CD4-positive, alpha-beta T cell (primary cell): Measurements from ENCODE around the gene PRPF8. TPM values are rescaled to one million over a fixed set of nuclear protein-coding genes. Genes with fewer than 3 reads are reported as not detected.

Experiments used
- ATAC-seq: fragments of 200-7000 bp; cut with Tn5 transposase; one replicate; pipeline ENCODE4 v1.10.0; 2022; ENCODE audit warnings: mild to moderate bottlenecking; ENCODE audit not compliant: poor library complexity
- CTCF ChIA-PET: fragments of 350-600 bp; sonication (Branson Sonifier 250); formaldehyde crosslinking; loops from one replicate; lab custom pipeline; 2021; ENCODE audit warnings: antibody characterized with exemption, inconsistent platforms; lab: Charles Lee
- POLR2A ChIA-PET: fragments of 350-600 bp; sonication (Branson Sonifier 250); formaldehyde crosslinking; loops from one replicate; lab custom pipeline; 2021; ENCODE audit warnings: antibody characterized with exemption, inconsistent platforms; lab: Charles Lee
- DNase-seq, 14 experiments: peaks; one replicate each; pipeline ENCODE4 v3.0.0-alpha.2; 2013 to 2020; ENCODE audit warnings: mixed read lengths in 2 of 14
- H3K27ac ChIP-seq, 2 donors: one replicate each; pipeline versions ENCODE4 v1.5.1 to v1.7.0; 2013; ENCODE audit warnings: low read length in 2 of 2, low read depth in 1 of 2, mild to moderate bottlenecking in 1 of 2
- H3K27me3 ChIP-seq, 2 experiments: 1 replicate in 1 of 2; 2 replicates in 1 of 2; pipeline versions ENCODE4 v1.6.1 to v1.7.0; 2013; ENCODE audit warnings: low read length in 2 of 2, control low read depth in 1 of 2, mild to moderate bottlenecking in 1 of 2, moderate library complexity in 1 of 2; ENCODE audit not compliant: insufficient read depth in 2 of 2, control insufficient read depth in 1 of 2
- H3K36me3 ChIP-seq: one replicate; pipeline ENCODE4 v1.6.1; 2013; ENCODE audit warnings: low read length, control low read depth; ENCODE audit not compliant: insufficient read depth
- H3K4me1 ChIP-seq: one replicate; pipeline ENCODE4 v1.6.1; 2013; ENCODE audit warnings: low read length, control low read depth; ENCODE audit not compliant: insufficient read depth
- H3K4me3 ChIP-seq: one replicate; pipeline ENCODE4 v1.5.1; 2013; ENCODE audit warnings: mild to moderate bottlenecking, low read length, moderate library complexity
- H3K9me3 ChIP-seq, 2 experiments: 1 replicate in 1 of 2; 2 replicates in 1 of 2; pipeline versions ENCODE4 v1.6.1 to v1.7.0; 2013; ENCODE audit warnings: low read length in 2 of 2, mild to moderate bottlenecking in 2 of 2, control low read depth in 1 of 2, moderate library complexity in 1 of 2; ENCODE audit not compliant: control insufficient read depth in 1 of 2, insufficient read depth in 1 of 2
- H3K27ac Mint-ChIP-seq: one replicate; pipeline ENCODE4 v1.8.0; 2020; ENCODE audit warnings: mixed read lengths
- H3K27me3 Mint-ChIP-seq: one replicate; pipeline ENCODE4 v1.8.0; 2021; ENCODE audit warnings: mixed read lengths
- H3K36me3 Mint-ChIP-seq: one replicate; pipeline ENCODE4 v1.8.0; 2021; ENCODE audit warnings: low read depth, mixed read lengths
- H3K4me1 Mint-ChIP-seq: one replicate; pipeline ENCODE4 v1.8.0; 2021; ENCODE audit warnings: low read depth, mixed read lengths
- H3K4me3 Mint-ChIP-seq: one replicate; pipeline ENCODE4 v1.8.0; 2020; ENCODE audit warnings: mild to moderate bottlenecking, mixed read lengths
- H3K9me3 Mint-ChIP-seq: one replicate; pipeline ENCODE4 v1.8.0; 2020; ENCODE audit warnings: mixed read lengths
- CTCF ChIP-seq: fragments of 200-600 bp; IDR thresholded peaks from one replicate; pipeline ENCODE4 v1.8.0; 2022; ENCODE audit warnings: antibody characterized with exemption, mild to moderate bottlenecking
- intact Hi-C, 2 experiments: fragments of 100-400 bp; cut with DNase I in 1 of 2; cut with micrococcal nuclease in 1 of 2; formaldehyde crosslinking; loops; one replicate each; pipeline versions ENCODE4 v1.15.1 to v1.9.0; 2023 to 2025; cut with DNase I, micrococcal nuclease
- total RNA-seq, 174 experiments: library from RNA in 2 of 174; stranded (reverse) in 2 of 174; gene quantifications; one replicate each; pipeline ENCODE4 v1.2.3 and lab custom pipeline; 2021 to 2026

Gene PRPF8
- total RNA-seq, 2 experiments from 2014 or later: 550 to 572 TPM

- intact Hi-C loops: no loop called here
- H3K9me3 ChIP-seq: no peaks in the 10 kb centered on the region
- POLR2A ChIA-PET: no interaction called here
- no peaks in the 10 kb centered on the region for H3K36me3 ChIP-seq
- no peak for TF ChIP-seq CTCF
- H3K4me1 ChIP-seq: peaks cover 9% of the 10 kb centered on the region
- Mint-ChIP-seq H3K4me1 (no peaks in the 10 kb centered on the region), H3K9me3 (no peaks in the 10 kb centered on the region), H3K36me3 (no peaks in the 10 kb centered on the region), H3K27ac (no peak overlapping the region), H3K4me3 (no peak overlapping the region), H3K27me3 (no peaks in the 10 kb centered on the region)
- no peak for DNase-seq
- H3K4me3 ChIP-seq: no peak overlapping the region
- no peak overlapping the region for H3K27ac ChIP-seq
- no peak for ATAC-seq
- CTCF ChIA-PET: no interaction called here
- H3K27me3 ChIP-seq: peaks cover 0 to 4% of the 10 kb centered on the region in 2 experiments
Observed at GRCh38 chr17:1607971-1608320, 76.7 kb downstream of the PRPF8 start.

- H3K36me3 ChIP-seq: no peaks in the 10 kb centered on the region
- intact Hi-C loops: no loop called here
- Mint-ChIP-seq H3K4me1 (no peaks in the 10 kb centered on the region), H3K27ac (no peak overlapping the region), H3K4me3 (no peak overlapping the region), H3K36me3 (no peaks in the 10 kb centered on the region), H3K9me3 (no peaks in the 10 kb centered on the region), H3K27me3 (no peaks in the 10 kb centered on the region)
- H3K27ac ChIP-seq: peak overlapping the region in 1 of 2 donors; percentile 22
- no peak for TF ChIP-seq CTCF
- H3K4me3 ChIP-seq: no peak overlapping the region
- H3K27me3 ChIP-seq: peaks cover 0 to 4% of the 10 kb centered on the region in 2 experiments
- ATAC-seq: no peak
- H3K4me1 ChIP-seq: peaks cover 9% of the 10 kb centered on the region
- H3K9me3 ChIP-seq: peaks cover 0 to 9% of the 10 kb centered on the region in 2 experiments
- POLR2A ChIA-PET: no interaction called here
- CTCF ChIA-PET: no interaction called here
- no peak for DNase-seq
Observed at GRCh38 chr17:1606352-1606985, 78.2 kb downstream of the PRPF8 start.

GRCh38 chr17:1605681-1606351 lies 78.9 kb downstream of the PRPF8 start:
- TF ChIP-seq CTCF: no peak
- intact Hi-C loops: no loop called here
- peaks cover 9% of the 10 kb centered on the region for H3K4me1 ChIP-seq

More at GRCh38 chr17:1605681-1606351, 78.9 kb downstream of the PRPF8 start:
- POLR2A ChIA-PET: no interaction called here
- Histone ChIP-seq H3K9me3 (peaks cover 0 to 13% of the 10 kb centered on the region in 2 experiments), H3K36me3 (no peaks in the 10 kb centered on the region), H3K27ac (no peak overlapping the region), H3K4me3 (no peak overlapping the region), H3K27me3 (peaks cover 0 to 4% of the 10 kb centered on the region in 2 experiments)
- H3K9me3 Mint-ChIP-seq: no peaks in the 10 kb centered on the region
- H3K27ac Mint-ChIP-seq: no peak overlapping the region
- no peaks in the 10 kb centered on the region for H3K36me3 Mint-ChIP-seq
- DNase-seq: no peak
- CTCF ChIA-PET: no interaction called here
- no peak for ATAC-seq
- no peak overlapping the region for H3K4me3 Mint-ChIP-seq
- no peaks in the 10 kb centered on the region for H3K27me3 Mint-ChIP-seq
- no peaks in the 10 kb centered on the region for H3K4me1 Mint-ChIP-seq
